ENCODE measurements around the gene LRRC10B. TPM values are rescaled to one million over a fixed set of nuclear protein-coding genes. Genes with fewer than 3 reads are reported as not detected.

The LRRC10B gene
- total and polyA plus RNA-seq, 2 donors from 2014 or later, result 1.0 to 2.9 TPM

DNA sequence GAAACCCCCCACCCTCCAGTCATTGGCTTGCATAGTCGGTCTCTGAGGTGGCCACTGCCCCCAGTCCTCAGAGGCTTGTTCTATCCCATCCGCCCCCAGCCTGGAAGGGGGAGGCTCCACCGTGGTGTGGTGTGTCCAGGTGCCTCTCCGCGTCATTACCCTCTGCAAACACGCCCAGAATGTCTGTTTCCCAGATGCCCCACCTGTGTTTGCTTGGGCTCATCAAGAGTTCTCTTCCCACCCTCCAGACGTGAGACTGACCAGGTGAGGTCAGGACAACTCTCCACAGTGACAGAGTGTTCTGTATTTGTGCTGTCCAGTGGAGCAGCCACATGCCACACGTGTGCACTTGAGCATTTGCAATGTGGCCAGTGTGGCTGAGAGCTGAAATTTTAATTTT, 24.9 kb downstream of the LRRC10B start:
- no peak overlapping the region for H3K9ac ChIP-seq (ENCODE audit: low read length in 3 of 3)
- no peaks in the 10 kb centered on the region for H3K27me3 ChIP-seq (ENCODE audit: control insufficient read depth, insufficient read depth, low read length)
- TF ChIP-seq, protein P1, sequence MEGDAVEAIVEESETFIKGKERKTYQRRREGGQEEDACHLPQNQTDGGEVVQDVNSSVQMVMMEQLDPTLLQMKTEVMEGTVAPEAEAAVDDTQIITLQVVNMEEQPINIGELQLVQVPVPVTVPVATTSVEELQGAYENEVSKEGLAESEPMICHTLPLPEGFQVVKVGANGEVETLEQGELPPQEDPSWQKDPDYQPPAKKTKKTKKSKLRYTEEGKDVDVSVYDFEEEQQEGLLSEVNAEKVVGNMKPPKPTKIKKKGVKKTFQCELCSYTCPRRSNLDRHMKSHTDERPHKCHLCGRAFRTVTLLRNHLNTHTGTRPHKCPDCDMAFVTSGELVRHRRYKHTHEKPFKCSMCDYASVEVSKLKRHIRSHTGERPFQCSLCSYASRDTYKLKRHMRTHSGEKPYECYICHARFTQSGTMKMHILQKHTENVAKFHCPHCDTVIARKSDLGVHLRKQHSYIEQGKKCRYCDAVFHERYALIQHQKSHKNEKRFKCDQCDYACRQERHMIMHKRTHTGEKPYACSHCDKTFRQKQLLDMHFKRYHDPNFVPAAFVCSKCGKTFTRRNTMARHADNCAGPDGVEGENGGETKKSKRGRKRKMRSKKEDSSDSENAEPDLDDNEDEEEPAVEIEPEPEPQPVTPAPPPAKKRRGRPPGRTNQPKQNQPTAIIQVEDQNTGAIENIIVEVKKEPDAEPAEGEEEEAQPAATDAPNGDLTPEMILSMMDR (IDR thresholded peaks at IDR 0.05; ENCODE audit: borderline replicate concordance, extremely low read depth, insufficient read depth), result no peak
- no peak for FAIRE-seq
- peak in 1 of 5 donors; percentile 53 for DNase-seq
- H3K27ac ChIP-seq (ENCODE audit: low read depth in 2 of 2, low read length in 2 of 2), result no peak overlapping the region
- intact Hi-C loops (cut with DNase I), result no loop called here
- no peaks in the 10 kb centered on the region for H3K36me3 ChIP-seq (ENCODE audit: control insufficient read depth in 2 of 3, insufficient read depth in 3 of 3, low read length in 3 of 3)
- peaks cover 0 to 29% (median 15%) of the 10 kb centered on the region in 3 donors for H3K4me1 ChIP-seq (ENCODE audit: control insufficient read depth in 2 of 3, insufficient read depth in 2 of 3, low read depth in 1 of 3, low read length in 3 of 3)
- H3K9me3 ChIP-seq (ENCODE audit: control insufficient read depth in 2 of 3, insufficient read depth in 1 of 3, low read length in 3 of 3), result no peaks in the 10 kb centered on the region
- no peak overlapping the region for H3K4me3 ChIP-seq (ENCODE audit: low read length in 3 of 3)

DNA sequence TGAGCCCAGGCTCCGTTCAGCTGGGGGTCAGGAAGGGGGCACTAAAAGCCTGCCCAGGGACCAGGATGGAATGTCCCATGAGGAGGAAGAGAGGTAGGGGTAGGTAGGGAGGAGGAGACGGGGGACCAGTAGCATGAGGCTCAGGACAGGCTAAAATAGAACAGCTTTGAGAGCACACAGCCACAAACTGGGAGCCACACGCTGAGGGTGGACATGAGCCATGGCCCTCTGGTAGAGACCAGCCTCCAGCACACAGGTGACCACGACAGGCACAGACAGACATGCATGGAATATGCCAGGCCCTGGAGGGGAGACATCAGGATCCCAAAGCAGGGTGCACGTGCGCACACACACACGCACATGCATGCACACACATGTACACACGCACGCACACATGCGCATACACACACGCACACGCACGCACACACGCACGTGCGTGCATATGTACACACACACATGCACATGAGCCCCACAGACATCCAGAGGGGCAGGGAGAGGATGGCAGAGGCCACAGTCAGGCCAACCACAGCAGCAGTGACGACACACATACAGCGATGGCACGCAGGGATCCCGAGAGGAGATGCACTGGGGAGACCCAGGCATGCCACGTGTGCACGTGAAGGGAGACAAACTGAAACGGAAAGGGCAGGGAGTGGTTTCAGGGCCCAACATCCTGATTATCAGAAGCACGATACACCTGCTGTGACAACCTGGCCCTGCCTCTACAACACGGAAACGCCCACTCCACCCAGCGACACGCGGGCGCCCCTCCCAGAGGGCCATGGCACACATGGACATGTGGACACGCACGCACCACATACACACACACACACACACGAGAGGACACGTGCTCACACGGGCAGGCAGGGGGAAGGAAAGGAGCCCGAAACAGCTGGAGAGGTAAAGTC, 25.7 kb downstream of the LRRC10B start:
- DNase-seq (no peak), FAIRE-seq (no peak)
- Histone ChIP-seq H3K9me3 (ENCODE audit: control insufficient read depth in 2 of 3, insufficient read depth in 1 of 3, low read length in 3 of 3) (no peaks in the 10 kb centered on the region), H3K36me3 (ENCODE audit: control insufficient read depth in 2 of 3, insufficient read depth in 3 of 3, low read length in 3 of 3) (no peaks in the 10 kb centered on the region), H3K4me1 (ENCODE audit: control insufficient read depth in 2 of 3, insufficient read depth in 2 of 3, low read depth in 1 of 3, low read length in 3 of 3) (peaks cover 0 to 27% (median 15%) of the 10 kb centered on the region in 3 donors), H3K9ac (ENCODE audit: low read length in 3 of 3) (no peak overlapping the region), H3K27me3 (ENCODE audit: control insufficient read depth, insufficient read depth, low read length) (no peaks in the 10 kb centered on the region), H3K4me3 (ENCODE audit: low read length in 3 of 3) (no peak overlapping the region), H3K27ac (ENCODE audit: low read depth in 2 of 2, low read length in 2 of 2) (no peak overlapping the region)
- TF ChIP-seq, protein P1 (IDR thresholded peaks at IDR 0.05; ENCODE audit: borderline replicate concordance, extremely low read depth, insufficient read depth), result no peak
- intact Hi-C loops (cut with DNase I), result no loop called here

DNA sequence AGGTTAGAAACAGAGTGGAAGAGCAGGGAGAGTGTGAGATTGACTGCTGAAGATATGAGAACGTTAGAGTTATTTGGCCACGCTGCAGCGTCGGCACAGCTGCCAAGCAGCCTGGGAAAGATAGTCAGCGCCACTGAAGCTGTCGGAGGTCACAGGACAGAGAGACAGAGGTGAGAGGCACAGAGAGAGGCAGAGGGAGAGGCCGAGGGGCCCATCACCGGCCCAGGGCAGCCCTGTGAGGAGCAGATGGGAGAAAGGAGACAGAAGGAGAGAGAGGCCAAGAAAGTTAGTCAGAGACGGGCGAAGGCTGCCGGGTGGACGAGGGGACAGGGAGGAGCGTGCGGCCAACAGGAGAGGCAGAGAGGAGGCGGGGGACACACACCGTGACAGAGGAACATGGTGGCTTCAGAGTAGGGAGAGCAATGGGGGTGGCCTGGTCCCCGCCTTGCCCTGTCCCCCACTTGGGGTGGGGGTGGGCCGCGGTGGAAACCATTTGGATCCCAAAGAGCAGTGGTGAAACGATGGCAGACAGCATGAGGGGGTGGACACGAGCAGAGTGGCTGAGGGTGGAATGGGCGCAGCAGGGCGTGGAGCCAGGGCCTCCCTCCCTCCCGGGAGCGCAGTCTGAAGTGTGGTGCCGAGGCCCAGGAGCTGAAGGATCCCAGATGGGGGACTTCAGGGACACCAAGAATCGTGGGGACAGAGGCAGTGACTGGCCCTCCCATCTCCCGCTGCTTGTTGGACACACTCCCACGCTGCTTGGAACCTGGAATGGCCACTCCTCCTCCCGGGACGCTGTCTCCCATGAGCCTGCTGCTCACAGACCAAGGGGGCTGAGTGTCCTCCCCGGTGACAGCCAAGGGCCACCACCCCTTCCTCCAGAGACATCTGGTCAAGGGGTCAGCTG, 26.6 kb downstream of the LRRC10B start:
- TF ChIP-seq, protein P1 (IDR thresholded peaks at IDR 0.05; ENCODE audit: borderline replicate concordance, extremely low read depth, insufficient read depth), result no peak
- intact Hi-C loops (cut with DNase I), result no loop called here
- H3K27me3 ChIP-seq (ENCODE audit: control insufficient read depth, insufficient read depth, low read length), result no peaks in the 10 kb centered on the region
- no peak overlapping the region for H3K9ac ChIP-seq (ENCODE audit: low read length in 3 of 3)
- no peaks in the 10 kb centered on the region for H3K9me3 ChIP-seq (ENCODE audit: control insufficient read depth in 2 of 3, insufficient read depth in 1 of 3, low read length in 3 of 3)
- FAIRE-seq (no peak), DNase-seq (peak in 2 of 5 donors; percentile 61 to 72)
- H3K27ac ChIP-seq (ENCODE audit: low read depth in 2 of 2, low read length in 2 of 2), result no peak overlapping the region
- no peaks in the 10 kb centered on the region for H3K36me3 ChIP-seq (ENCODE audit: control insufficient read depth in 2 of 3, insufficient read depth in 3 of 3, low read length in 3 of 3)
- no peak overlapping the region for H3K4me3 ChIP-seq (ENCODE audit: low read length in 3 of 3)
- peaks cover 0 to 17% (median 12%) of the 10 kb centered on the region in 3 donors for H3K4me1 ChIP-seq (ENCODE audit: control insufficient read depth in 2 of 3, insufficient read depth in 2 of 3, low read depth in 1 of 3, low read length in 3 of 3)

Measured in kidney (tissue), 14 donors.